HG02981 (cell line): ENCODE data around the gene KMT2B.
"Not testable (repeated sequence)": the region's sequence is repeated elsewhere in the genome, so short reads cannot be mapped to it uniquely, and the experiment has no call there.

Experiments
- ATAC-seq: cut with Tn5 transposase; IDR thresholded peaks from one replicate; pipeline ENCODE4 v1.9.1; 2021; ENCODE audit warnings: mild to moderate bottlenecking, moderate library complexity; ENCODE audit not compliant: unreplicated experiment

The KMT2B gene

DNA sequence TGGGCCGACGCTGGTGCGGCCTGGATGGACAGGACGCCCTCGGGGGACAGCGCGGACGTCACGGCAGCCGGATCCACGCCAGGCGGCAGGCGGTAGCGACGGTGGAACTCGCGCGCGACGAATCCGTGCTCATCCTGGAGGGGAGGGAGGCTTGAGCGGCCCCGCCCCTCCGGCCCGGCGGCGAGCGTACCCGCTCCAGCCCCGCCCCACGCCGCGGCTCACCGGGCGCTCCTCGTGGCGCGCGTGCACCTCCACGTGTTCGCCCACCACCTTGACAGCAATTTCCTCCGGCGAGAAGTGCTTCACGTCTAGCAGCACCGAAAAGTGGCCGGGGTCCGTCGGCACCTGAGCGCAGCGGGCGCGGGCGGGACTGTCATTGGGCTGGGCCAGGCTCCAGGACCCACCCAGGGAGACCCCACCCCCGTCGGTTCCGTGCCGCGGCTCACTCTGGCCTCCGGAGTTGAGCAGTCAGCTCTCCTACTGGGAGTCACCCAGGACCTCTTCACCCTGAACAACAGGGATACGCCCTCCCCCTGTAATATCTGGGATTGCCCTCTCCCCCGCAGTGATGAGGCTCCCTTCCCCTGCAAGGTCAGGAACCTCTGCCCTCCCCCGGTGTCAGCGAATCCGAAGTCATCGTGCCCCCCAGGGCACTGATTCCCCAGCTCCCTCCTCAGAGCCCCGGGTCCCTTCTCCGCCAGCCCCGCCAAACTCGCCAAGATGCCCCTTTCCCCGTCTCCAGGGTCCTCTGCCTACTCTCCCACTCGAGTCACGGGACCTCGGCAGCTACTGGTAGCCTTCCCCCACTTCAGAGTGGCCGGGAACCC lies 38.0 kb downstream of the KMT2B start:
- ATAC-seq, result no peak

DNA sequence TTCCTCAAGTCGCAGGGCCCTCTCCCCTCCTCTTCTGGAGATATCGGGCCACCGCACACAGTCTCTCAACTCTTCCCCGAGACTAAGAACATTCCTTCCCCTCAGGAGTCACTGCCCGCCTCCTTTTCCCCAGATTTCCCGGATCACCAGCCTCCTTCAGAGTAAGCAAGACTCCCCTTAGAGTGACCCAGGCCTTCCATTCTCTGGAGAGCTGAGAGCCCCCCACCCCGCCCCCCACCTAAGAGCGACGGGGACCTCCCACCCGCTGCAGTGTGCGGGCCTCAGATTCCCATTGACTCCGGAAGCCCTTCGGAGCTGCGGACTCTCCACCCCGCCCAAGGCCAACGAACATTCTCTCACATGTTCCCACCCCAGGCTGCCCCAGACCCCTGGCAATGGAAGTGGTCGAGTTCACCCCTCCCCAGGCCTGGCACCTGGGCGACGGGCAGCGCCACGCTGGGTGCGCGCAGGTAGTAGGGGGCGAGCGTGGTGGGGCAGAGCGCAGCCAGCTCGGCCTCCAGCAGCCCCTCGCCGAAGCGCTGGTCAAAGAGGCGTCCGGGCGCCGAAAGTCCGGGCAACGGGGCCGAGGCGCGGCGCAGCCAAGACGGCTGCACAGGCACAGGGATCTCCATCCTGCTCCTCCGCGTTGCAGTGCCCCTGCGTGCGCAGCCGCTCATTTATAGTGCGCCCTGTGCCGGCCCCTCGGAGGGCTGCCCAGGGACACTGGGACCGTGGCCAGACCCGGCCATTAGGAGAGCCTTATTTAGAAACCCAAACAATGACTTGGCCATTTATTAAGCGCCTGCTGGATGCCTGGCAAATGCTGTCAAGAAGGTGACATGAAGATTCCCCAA lies 38.8 kb downstream of the KMT2B start, which contains the start of gene HSPB6:
Gene HSPB6, minus strand, starts transcription at position 653 of the 854 bp plus-strand sequence. Its CDS starts 21 bp downstream, at position 632.
- no peak for ATAC-seq

- ATAC-seq, result no peak
Observed at GRCh38 chr19:35757231-35757748, 39.5 kb downstream of the KMT2B start.

GRCh38 chr19:35757749-35758608 lies 40.2 kb downstream of the KMT2B start, which contains the start of gene PROSER3:
PROSER3 (plus strand) TSS chr19:35758176; CDS start chr19:35758216, 40 bp downstream.
- ATAC-seq, result peak; percentile 98

GRCh38 chr19:35759697-35760096 lies 41.9 kb downstream of the KMT2B start:
- no peak for ATAC-seq

GRCh38 chr19:35760711-35761349 lies 43.0 kb downstream of the KMT2B start:
- ATAC-seq, result no peak

DNA sequence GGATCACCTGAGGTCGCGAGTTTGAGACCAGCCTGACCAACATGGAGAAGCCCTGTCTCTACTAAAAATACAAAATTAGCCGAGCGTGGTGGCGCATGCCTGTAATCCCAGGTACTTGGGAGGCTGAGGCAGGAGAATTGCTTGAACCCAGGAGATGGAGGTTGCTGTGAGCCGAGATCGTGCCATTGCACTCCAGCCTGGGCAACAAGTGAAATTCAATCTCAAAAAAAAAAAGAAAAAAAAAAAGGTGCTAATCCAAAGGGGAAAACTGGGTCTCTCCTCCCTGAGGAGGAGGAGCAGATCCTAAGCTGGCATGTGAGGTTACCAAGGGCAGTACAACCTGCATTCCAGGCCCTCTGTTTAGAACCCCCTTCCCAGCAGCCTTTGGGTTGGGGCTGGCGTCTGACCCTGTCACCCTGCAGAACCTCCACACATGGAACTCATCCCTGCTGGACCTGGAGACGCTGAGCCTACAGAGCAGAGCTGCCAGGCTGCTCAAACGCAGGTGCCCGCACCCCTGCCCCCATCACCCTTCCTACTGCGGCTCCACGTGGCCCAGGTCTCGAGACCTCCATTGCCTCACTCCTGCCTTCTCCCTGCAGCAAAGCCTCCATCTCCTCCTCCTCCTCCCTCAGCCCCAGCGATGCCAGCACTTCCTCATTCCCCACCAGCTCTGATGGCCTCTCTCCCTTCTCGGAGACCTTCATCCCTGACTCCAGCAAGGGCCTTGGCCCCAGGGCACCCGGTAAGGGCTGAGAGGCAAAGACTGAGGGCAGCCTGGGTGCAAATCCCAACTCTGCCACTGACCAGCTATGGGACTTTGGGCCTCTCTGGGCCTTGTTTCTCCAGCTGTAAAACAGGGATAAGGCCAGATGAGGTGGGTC lies 46.9 kb downstream of the KMT2B start:
- ATAC-seq, result no peak

GRCh38 chr19:35766571-35767104 lies 48.8 kb downstream of the KMT2B start:
- ATAC-seq, result no peak

DNA sequence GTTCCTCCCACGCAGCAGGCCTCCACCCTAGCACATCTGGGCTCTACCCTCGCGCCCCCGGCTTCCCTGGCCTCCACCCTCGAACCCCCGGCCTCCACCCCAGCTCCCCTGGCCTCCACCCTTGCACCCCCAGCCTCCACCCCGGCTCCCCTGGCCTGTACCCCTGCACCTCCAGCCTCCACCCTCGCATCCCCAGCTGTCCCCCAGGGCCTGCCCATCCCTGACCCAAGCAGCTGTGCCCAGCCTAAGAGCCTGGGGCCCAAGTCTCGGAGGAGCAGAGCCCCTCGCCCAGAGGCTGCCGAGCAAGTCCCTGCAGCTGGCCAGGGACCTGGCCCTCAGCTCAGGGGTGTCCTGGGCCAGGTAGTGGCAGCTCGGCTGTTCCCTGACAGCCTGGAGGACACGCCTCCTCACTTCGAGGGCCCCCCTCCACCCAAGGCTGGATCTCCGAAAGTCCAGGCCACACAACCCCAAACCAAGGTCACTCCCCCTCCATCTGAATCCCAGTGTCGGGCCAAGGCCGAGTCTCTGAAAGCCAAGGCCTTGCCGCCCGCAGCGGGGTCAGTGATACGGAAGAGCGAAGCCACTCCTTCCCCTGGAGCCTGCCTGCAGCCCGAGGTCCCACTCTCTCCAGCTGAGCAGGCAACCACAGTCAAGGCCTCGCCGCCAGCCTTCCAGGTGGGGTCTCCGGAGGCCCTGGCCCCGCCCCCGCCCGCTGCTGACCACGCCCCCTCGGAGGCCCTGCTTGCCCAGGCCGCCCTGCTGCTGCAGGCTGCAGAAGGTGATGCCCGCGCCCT lies 49.7 kb downstream of the KMT2B start:
- no peak for ATAC-seq

GRCh38 chr19:35768082-35768421 lies 50.2 kb downstream of the KMT2B start:
- no peak for ATAC-seq

- ATAC-seq, result not testable (repeated sequence)
Observed at GRCh38 chr19:35772362-35772761, 54.6 kb downstream of the KMT2B start.

- no peak for ATAC-seq
Observed at GRCh38 chr19:35773020-35773806, 55.4 kb downstream of the KMT2B start.

DNA sequence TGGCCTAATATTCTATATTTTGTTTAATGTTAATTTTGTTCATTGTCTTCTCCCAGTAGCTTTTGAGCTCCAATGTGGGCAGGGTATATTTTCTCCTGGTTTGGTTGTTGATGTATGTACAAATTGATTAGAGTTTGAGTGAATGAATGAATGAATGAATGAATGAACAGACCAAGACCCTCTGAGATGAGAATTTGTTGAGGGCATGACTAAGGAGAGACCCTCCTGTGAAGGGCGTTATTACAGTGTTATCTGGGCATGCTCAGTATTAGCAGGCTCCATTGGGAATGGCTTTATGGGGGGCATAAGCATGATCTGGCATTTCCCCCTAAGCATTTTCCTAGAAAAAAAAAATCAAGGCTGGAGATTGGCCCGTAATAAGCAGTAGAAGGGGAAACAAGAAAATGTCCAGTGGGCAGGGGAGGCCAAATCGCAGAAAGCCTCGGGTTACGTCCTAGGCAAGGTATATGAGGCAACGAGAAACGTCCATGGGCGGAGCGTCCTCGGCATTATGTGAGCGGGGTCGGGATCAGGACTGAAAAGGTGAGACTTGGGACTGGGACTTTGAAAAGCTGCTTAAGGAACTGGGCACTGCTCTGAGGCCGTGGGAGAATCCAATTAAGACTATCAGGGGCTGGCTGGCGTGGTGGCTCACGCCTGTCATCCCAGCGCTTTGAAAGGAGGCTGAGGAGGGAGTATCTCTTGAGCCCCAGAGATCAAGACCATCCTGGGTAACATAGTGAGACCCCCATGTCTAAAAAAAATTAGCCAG lies 56.7 kb downstream of the KMT2B start:
- no peak for ATAC-seq

- no peak for ATAC-seq
Observed at GRCh38 chr19:35775046-35775297, 57.2 kb downstream of the KMT2B start.

DNA sequence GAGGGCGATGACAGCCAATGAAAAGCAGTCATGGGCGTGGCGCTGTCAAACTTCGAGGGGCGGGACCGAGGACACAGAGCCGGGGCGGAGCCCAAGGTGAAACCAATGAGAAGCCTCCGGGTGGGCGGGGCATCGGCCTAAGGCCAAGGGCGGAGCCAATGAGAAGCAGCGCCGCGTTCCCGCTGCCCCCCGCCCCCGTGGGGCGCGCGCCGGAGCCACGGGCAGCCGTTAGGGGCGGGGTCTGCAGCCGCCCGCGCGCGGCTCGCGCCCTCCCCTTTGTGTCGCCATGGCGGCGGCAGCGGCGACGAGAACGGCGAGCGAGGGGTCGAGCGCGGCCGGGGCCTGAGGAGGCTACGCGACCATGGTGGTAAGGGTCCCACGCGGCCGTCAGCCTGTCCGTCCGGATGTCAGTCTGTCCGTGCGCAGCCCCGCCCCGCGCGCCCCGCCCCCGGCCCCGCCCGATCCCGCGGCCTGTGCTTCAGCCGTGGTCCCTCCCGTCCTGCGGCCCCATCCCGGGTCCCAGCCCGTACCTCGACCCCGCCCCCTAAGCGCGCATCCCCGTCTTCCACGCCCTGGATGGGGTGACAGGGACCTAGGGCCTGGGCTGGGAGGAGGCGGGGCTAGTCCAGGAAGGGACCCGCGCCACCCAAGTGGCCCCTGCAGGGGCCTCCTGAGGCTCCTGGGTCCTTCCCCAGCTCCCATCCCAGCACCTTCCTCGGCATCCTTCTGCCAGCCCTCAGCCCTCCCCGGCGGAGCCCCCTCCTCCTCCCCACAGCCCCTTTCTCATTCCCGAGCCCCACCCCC lies 57.7 kb downstream of the KMT2B start, which contains the start of gene ARHGAP33:
Gene ARHGAP33, plus strand, starts transcription at position 267 of the 804 bp plus-strand sequence. Its CDS starts 95 bp downstream, at position 362.
- peak; percentile 91 for ATAC-seq
